OCI-LY1 (cell line): ENCODE data around the gene NFASC.

Experiments used
- CTCF ChIP-seq: fragments of 200-600 bp; sonication (generic), shearing (Covaris generic); IDR thresholded peaks from 2 replicates; pipeline ENCODE4 v1.5.1; 2017; ENCODE audit warnings: mild to moderate bottlenecking, antibody characterized with exemption, low read length, moderate library complexity, mixed read lengths
- EZH2 ChIP-seq: fragments of 200-600 bp; sonication (generic), shearing (Covaris generic); IDR thresholded peaks from 2 replicates; pipeline ENCODE4 v1.8.0; 2017; ENCODE audit warnings: borderline replicate concordance, mixed run types, mild to moderate bottlenecking, antibody characterized with exemption, low read length, moderate library complexity, mixed read lengths

DNA sequence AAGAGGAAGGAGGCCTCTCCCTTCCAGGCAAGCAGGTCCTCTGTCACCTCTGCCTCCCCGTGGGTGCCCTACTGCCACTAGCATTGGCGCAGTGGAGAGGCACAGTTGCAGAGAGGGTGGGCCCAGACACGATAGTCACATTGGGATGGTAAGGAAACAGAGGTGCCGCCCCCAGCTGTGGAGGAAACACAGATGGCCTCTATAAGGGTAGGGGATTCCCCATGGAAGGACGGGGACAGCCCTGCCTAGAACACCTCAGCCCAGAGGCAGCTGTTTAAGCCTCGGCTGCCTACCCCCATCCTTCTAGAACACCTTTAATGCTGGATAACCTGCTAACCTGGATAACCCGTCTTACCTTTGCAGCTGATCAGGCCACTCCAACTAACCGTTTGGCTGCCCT lies 106.7 kb downstream of the NFASC start:
- TF ChIP-seq CTCF (no peak), EZH2 (no peak)
